Endodermal cell (in vitro differentiated cells): ENCODE results near the gene ISG20L2. TPM values are rescaled to one million over a fixed set of nuclear protein-coding genes. Genes with fewer than 3 reads are reported as not detected.
"Not testable (repeated sequence)": the region's sequence is repeated elsewhere in the genome, so short reads cannot be mapped to it uniquely, and the experiment has no call there.

Experiments used
- DNase-seq: peaks from one replicate; pipeline ENCODE4 v3.0.0-alpha.2; 2017
- H3K27ac ChIP-seq: 2 replicates; pipeline ENCODE4 v1.5.1; 2013; ENCODE audit warnings: mild to moderate bottlenecking, low read depth, low read length, moderate library complexity
- H3K27me3 ChIP-seq: 2 replicates; pipeline ENCODE4 v1.6.1; 2013; ENCODE audit warnings: mild to moderate bottlenecking, low read length, moderate library complexity; ENCODE audit not compliant: insufficient read depth, control insufficient read depth, poor library complexity, severe bottlenecking
- H3K36me3 ChIP-seq: 2 replicates; pipeline ENCODE4 v1.7.0; 2013; ENCODE audit warnings: mild to moderate bottlenecking, low read length, moderate library complexity; ENCODE audit not compliant: control insufficient read depth, insufficient read depth
- H3K4me1 ChIP-seq: one replicate; pipeline ENCODE4 v1.7.0; 2013; ENCODE audit warnings: low read length; ENCODE audit not compliant: control insufficient read depth, insufficient read depth
- H3K4me3 ChIP-seq: 2 replicates; pipeline ENCODE4 v1.5.1; 2013; ENCODE audit warnings: mild to moderate bottlenecking, low read length, moderate library complexity
- H3K9ac ChIP-seq: 2 replicates; pipeline ENCODE4 v1.6.1; 2013; ENCODE audit warnings: mild to moderate bottlenecking, low read length, moderate library complexity; ENCODE audit not compliant: poor library complexity, severe bottlenecking; ENCODE audit errors: extremely low read depth
- H3K9me3 ChIP-seq: 2 replicates; pipeline ENCODE4 v1.6.1; 2013; ENCODE audit warnings: mild to moderate bottlenecking, low read length, moderate library complexity; ENCODE audit not compliant: control insufficient read depth
- H3K27ac Mint-ChIP-seq: 2 replicates; pipeline ENCODE4 v1.8.0; 2020; ENCODE audit warnings: mixed read lengths
- H3K27me3 Mint-ChIP-seq: 2 replicates; pipeline ENCODE4 v1.8.0; 2021; ENCODE audit warnings: mild to moderate bottlenecking, mixed read lengths; ENCODE audit not compliant: insufficient read depth
- H3K36me3 Mint-ChIP-seq: 2 replicates; pipeline ENCODE4 v1.8.0; 2020; ENCODE audit warnings: low read depth, mixed read lengths
- H3K4me1 Mint-ChIP-seq: 2 replicates; pipeline ENCODE4 v1.8.0; 2020; ENCODE audit warnings: mixed read lengths
- H3K4me3 Mint-ChIP-seq: 2 replicates; pipeline ENCODE4 v1.8.0; 2020; ENCODE audit warnings: mild to moderate bottlenecking, moderate library complexity, mixed read lengths
- H3K9me3 Mint-ChIP-seq: 2 replicates; pipeline ENCODE4 v1.8.0; 2020; ENCODE audit warnings: mild to moderate bottlenecking, mixed read lengths
- CTCF ChIP-seq: fragments of 200-600 bp; sonication (generic); conservative IDR thresholded peaks from 2 replicates; pipeline ENCODE4 v1.5.0; 2021; ENCODE audit warnings: antibody characterized with exemption, mild to moderate bottlenecking
- WGBS, 2 experiments: methylation state at CpG; one replicate each; pipeline versions ENCODE4 v1.1.5 to v1.1.7; 2013; ENCODE audit warnings: missing lambda C conversion rate in 2 of 2, mixed read lengths in 1 of 2; ENCODE audit not compliant: insufficient coverage in 1 of 2, insufficient read length in 1 of 2; 5-methylcytosine and 5-hydroxymethylcytosine counted together
- total RNA-seq, 2 donors: library from RNA; stranded (reverse); fragmentation: NEBNext Ultra II Directional in 1 of 2; extraction: Animal tissue kit (Norgen Biotek cat#: 25700) in 1 of 2; gene quantifications; 2 replicates in 1 of 2; 3 replicates in 1 of 2; pipeline ENCODE4 v1.2.1, GENCODE V29; 2021

The ISG20L2 gene
- total RNA-seq, 2 donors from 2014 or later, result 37.2 to 39.9 TPM

GRCh38 chr1:156765666-156766065 is 37.1 kb upstream of the ISG20L2 start:
- no peak for DNase-seq
- peaks cover 3% of the 10 kb centered on the region for H3K4me1 ChIP-seq
- H3K9ac ChIP-seq, result no peak overlapping the region
- Mint-ChIP-seq H3K27ac (no peak overlapping the region), H3K9me3 (no peaks in the 10 kb centered on the region), H3K27me3 (no peaks in the 10 kb centered on the region), H3K36me3 (peaks cover 9% of the 10 kb centered on the region), H3K4me1 (peaks cover 23% of the 10 kb centered on the region), H3K4me3 (no peak overlapping the region)
- peaks cover 9% of the 10 kb centered on the region for H3K36me3 ChIP-seq
- whole genome bisulfite sequencing, 2 experiments, result 96 to 100% methylated on average over 5 of the region's 5 CpGs
- no peak overlapping the region for H3K27ac ChIP-seq
- no peaks in the 10 kb centered on the region for H3K9me3 ChIP-seq
- TF ChIP-seq CTCF, result no peak
- peak overlapping the region; percentile 95 for H3K4me3 ChIP-seq
- no peaks in the 10 kb centered on the region for H3K27me3 ChIP-seq

GRCh38 chr1:156765136-156765535 is 36.6 kb upstream of the ISG20L2 start:
- not testable (repeated sequence) for DNase-seq, H3K9ac ChIP-seq, H3K4me3 Mint-ChIP-seq, H3K36me3 Mint-ChIP-seq, H3K9me3 Mint-ChIP-seq, H3K27ac ChIP-seq, H3K9me3 ChIP-seq, H3K36me3 ChIP-seq, H3K27me3 Mint-ChIP-seq, H3K4me3 ChIP-seq, H3K27ac Mint-ChIP-seq, H3K4me1 ChIP-seq, H3K27me3 ChIP-seq
- 93 to 100% methylated on average over 5 to 15 of the region's 15 CpGs for WGBS, 2 experiments
- peaks cover 25% of the 10 kb centered on the region for H3K4me1 Mint-ChIP-seq

GRCh38 chr1:156760796-156761104 is 32.2 kb upstream of the ISG20L2 start:
- no peak overlapping the region for H3K27ac ChIP-seq
- Mint-ChIP-seq H3K4me1 (peaks cover 8% of the 10 kb centered on the region), H3K4me3 (no peak overlapping the region), H3K9me3 (no peaks in the 10 kb centered on the region), H3K27me3 (no peaks in the 10 kb centered on the region), H3K27ac (no peak overlapping the region), H3K36me3 (no peaks in the 10 kb centered on the region)
- no peaks in the 10 kb centered on the region for H3K9me3 ChIP-seq
- no peaks in the 10 kb centered on the region for H3K36me3 ChIP-seq
- DNase-seq, result no peak
- no peaks in the 10 kb centered on the region for H3K27me3 ChIP-seq
- H3K4me1 ChIP-seq, result peaks cover 6% of the 10 kb centered on the region
- no peak for TF ChIP-seq CTCF
- H3K4me3 ChIP-seq, result no peak overlapping the region
- no peak overlapping the region for H3K9ac ChIP-seq
- WGBS, 2 experiments, result 96 to 100% methylated on average over 4 of the region's 4 CpGs

- H3K4me1 ChIP-seq, result peaks cover 6% of the 10 kb centered on the region
- H3K27ac ChIP-seq, result no peak overlapping the region
- DNase-seq, result no peak
- Mint-ChIP-seq H3K4me3 (no peak overlapping the region), H3K27ac (no peak overlapping the region), H3K36me3 (no peaks in the 10 kb centered on the region), H3K4me1 (peaks cover 8% of the 10 kb centered on the region), H3K9me3 (no peaks in the 10 kb centered on the region), H3K27me3 (no peaks in the 10 kb centered on the region)
- TF ChIP-seq CTCF, result no peak
- H3K36me3 ChIP-seq, result no peaks in the 10 kb centered on the region
- WGBS, 2 experiments, result 33 to 81% methylated on average over 1 to 5 of the region's 6 CpGs
- no peak overlapping the region for H3K4me3 ChIP-seq
- H3K9me3 ChIP-seq, result no peaks in the 10 kb centered on the region
- no peak overlapping the region for H3K9ac ChIP-seq
- no peaks in the 10 kb centered on the region for H3K27me3 ChIP-seq
These were observed 31.7 kb upstream of the ISG20L2 start for GRCh38 chr1:156760092-156760795.

- H3K36me3 ChIP-seq, H3K27me3 Mint-ChIP-seq, H3K9ac ChIP-seq, H3K27me3 ChIP-seq, H3K27ac Mint-ChIP-seq, H3K36me3 Mint-ChIP-seq, H3K4me3 ChIP-seq, H3K27ac ChIP-seq, H3K4me3 Mint-ChIP-seq, DNase-seq, H3K9me3 Mint-ChIP-seq, H3K9me3 ChIP-seq: not testable (repeated sequence)
- WGBS, 2 experiments, result 93 to 98% methylated on average over 7 to 10 of the region's 10 CpGs
- H3K4me1 ChIP-seq, result peaks cover 12% of the 10 kb centered on the region
- H3K4me1 Mint-ChIP-seq, result peaks cover 12% of the 10 kb centered on the region
These were observed 29.1 kb upstream of the ISG20L2 start for GRCh38 chr1:156757572-156758253.
